Mucosa of descending colon (tissue), 3 donors: ENCODE measurements around the gene SASH3. TPM values are rescaled to one million over a fixed set of nuclear protein-coding genes. Genes with fewer than 3 reads are reported as not detected.

Experiments
- ATAC-seq: fragments of 200-7000 bp; cut with Tn5 transposase; one replicate; pipeline ENCODE4 v1.9.1; 2020; ENCODE audit warnings: mild to moderate bottlenecking, moderate library complexity
- DNase-seq, 3 donors: peaks; one replicate each; pipeline ENCODE4 v3.0.0-alpha.2; 2020
- H3K36me3 ChIP-seq: fragments of 200-600 bp; one replicate; pipeline ENCODE4 v1.8.0; 2021; ENCODE audit warnings: low read depth, mild to moderate bottlenecking
- H3K4me1 ChIP-seq: fragments of 200-600 bp; one replicate; pipeline ENCODE4 v1.8.0; 2021; ENCODE audit warnings: low read depth, mild to moderate bottlenecking
- H3K4me3 ChIP-seq: fragments of 200-600 bp; one replicate; pipeline ENCODE4 v1.8.0; 2021; ENCODE audit warnings: mild to moderate bottlenecking
- H3K9me3 ChIP-seq: fragments of 200-600 bp; one replicate; pipeline ENCODE4 v1.8.0; 2021; ENCODE audit warnings: mild to moderate bottlenecking
- CTCF ChIP-seq: fragments of 200-600 bp; IDR thresholded peaks from one replicate; pipeline ENCODE4 v1.8.0; 2022; ENCODE audit warnings: antibody characterized with exemption, mild to moderate bottlenecking
- intact Hi-C, 2 donors: fragments of 100-400 bp; cut with DNase I in 1 of 2; cut with micrococcal nuclease in 1 of 2; formaldehyde crosslinking; loops; one replicate each; pipeline versions ENCODE4 v1.11.0 to v1.11.1; 2022; cut with DNase I, micrococcal nuclease
- total RNA-seq, 3 donors: library from RNA; stranded (reverse); fragmentation: NEBNext Ultra II Directional in 2 of 3; extraction: Animal tissue kit (Norgen Biotek cat#: 25700) in 2 of 3; gene quantifications; one replicate each; pipeline versions ENCODE4 v1.2.1 to v1.2.4, GENCODE V29; 2021 to 2023
- donor health status: DM: no; HTN: no; CAD: no; lungs with moderate emphysema.
- donor health status: DM: no; HTN: no; CAD: no.
- donor health status: DM: no; HTN: yes; CAD: no.

SASH3 gene
- total RNA-seq, 3 donors from 2014 or later, result 6.1 to 10.1 (median 7.2) TPM

- no peaks in the 10 kb centered on the region for H3K4me1 ChIP-seq
- ATAC-seq, result no peak
- no peak overlapping the region for H3K4me3 ChIP-seq
- intact Hi-C loops, result no loop called here
- no peaks in the 10 kb centered on the region for H3K9me3 ChIP-seq
- no peaks in the 10 kb centered on the region for H3K36me3 ChIP-seq
- DNase-seq, result no peak
- TF ChIP-seq CTCF, result no peak
Measured at GRCh38 chrX:129781680-129782495, 2.1 kb downstream of the SASH3 start.

- Histone ChIP-seq H3K4me1 (no peaks in the 10 kb centered on the region), H3K36me3 (no peaks in the 10 kb centered on the region), H3K9me3 (no peaks in the 10 kb centered on the region), H3K4me3 (no peak overlapping the region)
- no peak for DNase-seq
- no peak for TF ChIP-seq CTCF
- intact Hi-C loops, result no loop called here
- ATAC-seq, result no peak
Measured at GRCh38 chrX:129782706-129783105, 3.0 kb downstream of the SASH3 start.

GRCh38 chrX:129783291-129783713 is 3.6 kb downstream of the SASH3 start:
- no peaks in the 10 kb centered on the region for H3K4me1 ChIP-seq
- H3K9me3 ChIP-seq, result no peaks in the 10 kb centered on the region
- no peak overlapping the region for H3K4me3 ChIP-seq
- no peak for ATAC-seq
- DNase-seq, result no peak
- no peaks in the 10 kb centered on the region for H3K36me3 ChIP-seq
- no peak for TF ChIP-seq CTCF
- intact Hi-C loops, result no loop called here

GRCh38 chrX:129784371-129784770 is 4.6 kb downstream of the SASH3 start:
- ATAC-seq, result no peak
- no peaks in the 10 kb centered on the region for H3K36me3 ChIP-seq
- no peak overlapping the region for H3K4me3 ChIP-seq
- H3K4me1 ChIP-seq, result no peaks in the 10 kb centered on the region
- no peak for TF ChIP-seq CTCF
- intact Hi-C loops, result no loop called here
- no peaks in the 10 kb centered on the region for H3K9me3 ChIP-seq
- DNase-seq, result no peak

- no peak for TF ChIP-seq CTCF
- no peak overlapping the region for H3K4me3 ChIP-seq
- no peak for DNase-seq
Measured at GRCh38 chrX:129785160-129785947, 5.6 kb downstream of the SASH3 start.

More at GRCh38 chrX:129785160-129785947, 5.6 kb downstream of the SASH3 start:
- Histone ChIP-seq H3K4me1 (no peaks in the 10 kb centered on the region), H3K36me3 (no peaks in the 10 kb centered on the region), H3K9me3 (no peaks in the 10 kb centered on the region)
- intact Hi-C loops, result no loop called here
- ATAC-seq, result no peak
